Measurements from ENCODE around the gene HS6ST2.

- no peak for TF ChIP-seq CTCF (IDR thresholded peaks at IDR 0.05)
- no peak for TF ChIP-seq POLR2A (IDR thresholded peaks at IDR 0.05)
Measured at GRCh38 chrX:132651421-132652086, 306.9 kb downstream of the HS6ST2 start.

All from tibial nerve (tissue), 3 donors.